Endothelial cell of umbilical vein (primary cell): ENCODE results near the gene NSUN6.

ENCODE experiments used
- CTCF ChIP-seq, 2 donors: IDR thresholded peaks; 1 replicate in 1 of 2; 2 replicates in 1 of 2; pipeline ENCODE4 v1.5.1; 2011; ENCODE audit warnings: low read length in 2 of 2, mild to moderate bottlenecking in 2 of 2, moderate library complexity in 2 of 2, control low read depth in 1 of 2, inconsistent platforms in 1 of 2, low read depth in 1 of 2; ENCODE audit not compliant: insufficient read depth in 1 of 2; ENCODE audit errors: extremely low read depth in 1 of 2
- JUN ChIP-seq: IDR thresholded peaks from 2 replicates; pipeline ENCODE4 v1.6.1; 2011; ENCODE audit warnings: borderline replicate concordance, low read depth; ENCODE audit not compliant: insufficient read length, insufficient read depth

- no peak for TF ChIP-seq CTCF (IDR thresholded peaks at IDR 0.05; ENCODE audit: extremely low read depth in 1 of 2, insufficient read depth in 1 of 2, low read depth in 1 of 2, low read length in 2 of 2)
- TF ChIP-seq JUN, result peak; percentile 91
These were observed 40.9 kb downstream of the NSUN6 start for GRCh38 chr10:18610517-18610916.
